Choroid plexus epithelial cell (primary cell): ENCODE results near the gene ELL2.

ENCODE experiments used
- DNase-seq: peaks from one replicate; pipeline ENCODE4 v3.0.0-alpha.2; 2010; ENCODE audit warnings: low read depth
- H3K4me3 ChIP-seq: 2 replicates; pipeline ENCODE4 v1.5.1; 2011; ENCODE audit warnings: low read depth, mild to moderate bottlenecking, control low read depth, low read length, moderate library complexity
- CTCF ChIP-seq: conservative IDR thresholded peaks from 2 replicates; pipeline ENCODE4 v1.5.1; 2011; ENCODE audit warnings: low read depth, mild to moderate bottlenecking, control low read depth, inconsistent platforms, low read length, moderate library complexity

ELL2 gene

DNA sequence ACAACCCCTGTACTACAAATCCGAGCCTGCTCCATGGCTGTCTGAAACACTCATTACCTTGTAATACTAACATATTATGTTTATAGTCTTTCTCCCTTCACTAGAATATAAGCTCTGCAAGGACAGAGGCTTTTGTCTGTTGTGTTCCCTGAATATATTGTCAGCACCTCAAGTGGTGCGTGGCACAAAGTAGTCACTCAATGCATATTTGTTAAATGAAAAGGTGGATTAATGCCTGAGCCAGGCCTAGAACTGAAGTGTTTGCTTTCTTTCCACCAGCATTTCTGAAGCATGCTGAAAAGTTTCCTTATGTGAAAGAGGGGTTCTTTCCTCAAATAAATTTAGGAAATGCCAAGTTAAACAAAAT lies 36.3 kb downstream of the ELL2 start:
- DNase-seq, result no peak
- H3K4me3 ChIP-seq, result no peak overlapping the region
- no peak for TF ChIP-seq CTCF

GRCh38 chr5:95924720-95925377 lies 36.8 kb downstream of the ELL2 start:
- no peak overlapping the region for H3K4me3 ChIP-seq
- peak; percentile 90 for DNase-seq
- no peak for TF ChIP-seq CTCF

DNA sequence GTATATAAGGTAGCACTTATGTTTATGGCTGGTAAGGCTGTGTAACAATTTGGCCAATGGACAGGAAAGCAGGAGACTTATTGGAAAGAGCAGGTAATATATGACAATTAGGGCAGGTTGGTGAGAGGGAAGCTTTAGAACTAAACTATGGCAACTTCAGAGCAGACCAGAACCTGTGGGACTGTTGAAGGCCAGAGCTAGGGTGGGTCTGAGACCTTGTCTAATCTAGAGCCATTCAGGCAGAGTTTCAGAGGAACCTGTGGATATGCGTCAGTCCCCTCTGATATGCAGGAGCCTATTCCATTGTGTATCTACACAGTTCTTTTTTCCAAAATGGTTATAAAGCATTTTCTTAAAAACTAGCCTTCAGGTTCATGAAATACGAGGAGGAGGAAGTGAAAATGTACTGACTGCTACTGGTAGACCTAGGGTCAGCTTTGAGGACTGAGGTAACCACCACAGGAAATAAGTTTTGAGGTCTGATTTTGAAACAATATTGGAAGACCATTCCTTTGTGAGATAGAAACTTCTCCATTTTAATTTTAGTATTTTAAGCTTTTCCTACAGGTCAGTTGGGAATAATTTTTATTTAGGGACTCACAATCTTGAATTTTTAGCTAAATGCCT lies 37.6 kb downstream of the ELL2 start:
- H3K4me3 ChIP-seq, result no peak overlapping the region
- TF ChIP-seq CTCF, result no peak
- peak; percentile 69 for DNase-seq

DNA sequence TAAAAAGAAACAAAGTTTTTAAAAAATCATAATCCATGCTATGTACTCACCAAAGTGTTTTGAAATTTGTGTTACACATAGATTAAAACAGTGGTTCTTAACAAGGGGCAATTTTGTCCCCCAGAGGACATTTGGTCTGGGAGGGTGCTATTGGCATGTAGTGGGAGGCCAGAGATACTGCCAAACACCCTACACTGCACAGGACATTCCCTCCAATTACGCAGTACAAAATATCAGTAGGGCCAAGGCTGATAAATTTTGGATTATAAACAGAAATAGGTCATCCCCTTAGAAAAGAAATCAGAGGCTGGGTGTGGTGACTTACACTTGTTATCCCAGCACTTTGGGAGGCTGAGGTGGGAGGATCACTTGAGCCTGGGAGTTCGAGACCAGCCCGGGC lies 38.9 kb downstream of the ELL2 start:
- TF ChIP-seq CTCF, result no peak
- no peak overlapping the region for H3K4me3 ChIP-seq
- no peak for DNase-seq

GRCh38 chr5:95921501-95921900 lies 40.1 kb downstream of the ELL2 start:
- no peak overlapping the region for H3K4me3 ChIP-seq
- no peak for TF ChIP-seq CTCF
- no peak for DNase-seq

GRCh38 chr5:95920822-95921221 lies 40.8 kb downstream of the ELL2 start:
- DNase-seq, result no peak
- TF ChIP-seq CTCF, result no peak
- no peak overlapping the region for H3K4me3 ChIP-seq

DNA sequence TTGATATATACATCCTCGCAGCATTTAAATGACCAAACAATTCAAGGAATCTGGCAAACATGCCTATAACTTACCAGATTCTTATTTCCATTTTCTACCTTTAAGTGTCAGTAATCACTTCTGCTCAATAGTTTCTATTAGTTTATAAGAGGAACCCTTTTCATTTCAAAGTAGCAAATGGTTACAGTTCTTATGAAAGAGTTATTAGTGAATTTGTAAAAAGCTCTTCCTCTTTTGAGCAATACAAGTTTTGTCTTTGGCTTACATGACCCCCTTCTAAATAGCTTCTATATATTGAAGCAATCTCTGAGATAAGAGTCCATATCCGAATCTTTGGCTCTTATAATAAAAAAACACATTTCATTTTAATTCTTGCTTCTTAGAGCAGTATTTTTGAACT lies 42.0 kb downstream of the ELL2 start:
- TF ChIP-seq CTCF, result no peak
- H3K4me3 ChIP-seq, result no peak overlapping the region
- no peak for DNase-seq
